Thyroid gland (tissue), 4 donors: Measurements from ENCODE around the gene SAMD11. TPM values are rescaled to one million over a fixed set of nuclear protein-coding genes. Genes with fewer than 3 reads are reported as not detected.

Source experiments
- DNase-seq, 2 donors: peaks; one replicate each; pipeline ENCODE4 v3.0.0-alpha.2; 2019
- H3K27ac ChIP-seq, 3 donors: fragments of 200-600 bp; sonication (generic); 1 replicate in 2 of 3; 2 replicates in 1 of 3; pipeline ENCODE4 v1.5.1; 2016 to 2019; ENCODE audit warnings: mild to moderate bottlenecking in 1 of 3, moderate library complexity in 1 of 3
- H3K27me3 ChIP-seq: fragments of 200-600 bp; sonication (generic); one replicate; pipeline ENCODE4 v1.5.1; 2019
- H3K36me3 ChIP-seq, 2 donors: fragments of 200-600 bp; sonication (generic); one replicate each; pipeline ENCODE4 v1.5.1; 2016 to 2019
- H3K4me1 ChIP-seq, 2 donors: fragments of 200-600 bp; sonication (generic); one replicate each; pipeline ENCODE4 v1.5.1; 2017 to 2019
- H3K4me3 ChIP-seq, 3 donors: fragments of 200-600 bp; sonication (generic); replicated peaks in 1 of 3; 1 replicate in 2 of 3; 2 replicates in 1 of 3; pipeline ENCODE4 v1.5.1; 2016; ENCODE audit warnings: mild to moderate bottlenecking in 1 of 3
- H3K9me3 ChIP-seq: fragments of 200-600 bp; sonication (generic); one replicate; pipeline ENCODE4 v1.5.1; 2017
- CTCF ChIP-seq, 6 experiments: fragments of 200-600 bp in 3 of 6; fragments of 450-650 bp in 3 of 6; sonication (generic) in 3 of 6; IDR thresholded peaks; one replicate each; pipeline ENCODE4 v1.5.1; 2016 to 2019; ENCODE audit warnings: antibody characterized with exemption in 6 of 6, mild to moderate bottlenecking in 2 of 6, inconsistent platforms in 1 of 6, moderate library complexity in 1 of 6
- POLR2A ChIP-seq, 2 donors: fragments of 450-650 bp; IDR thresholded peaks; one replicate each; pipeline ENCODE4 v1.6.1; 2017; ENCODE audit warnings: antibody characterized with exemption in 2 of 2, mild to moderate bottlenecking in 2 of 2, moderate library complexity in 1 of 2
- WGBS, 2 donors: methylation state at CpG; one replicate each; pipeline ENCODE4 v1.1.5; 2017; 5-methylcytosine and 5-hydroxymethylcytosine counted together
- intact Hi-C: fragments of 100-400 bp; cut with DNase I; formaldehyde crosslinking; loops from one replicate; pipeline ENCODE4 v1.15.1; 2023
- total RNA-seq, 4 donors: library from RNA; depleted of rRNA; stranded (reverse); fragments of >200 nt; gene quantifications; one replicate each; pipeline ENCODE4 v1.2.3, GENCODE V29; 2016

Gene SAMD11
- total RNA-seq, 4 donors from 2014 or later: 4.1 to 11.2 (median 6.3) TPM

DNA sequence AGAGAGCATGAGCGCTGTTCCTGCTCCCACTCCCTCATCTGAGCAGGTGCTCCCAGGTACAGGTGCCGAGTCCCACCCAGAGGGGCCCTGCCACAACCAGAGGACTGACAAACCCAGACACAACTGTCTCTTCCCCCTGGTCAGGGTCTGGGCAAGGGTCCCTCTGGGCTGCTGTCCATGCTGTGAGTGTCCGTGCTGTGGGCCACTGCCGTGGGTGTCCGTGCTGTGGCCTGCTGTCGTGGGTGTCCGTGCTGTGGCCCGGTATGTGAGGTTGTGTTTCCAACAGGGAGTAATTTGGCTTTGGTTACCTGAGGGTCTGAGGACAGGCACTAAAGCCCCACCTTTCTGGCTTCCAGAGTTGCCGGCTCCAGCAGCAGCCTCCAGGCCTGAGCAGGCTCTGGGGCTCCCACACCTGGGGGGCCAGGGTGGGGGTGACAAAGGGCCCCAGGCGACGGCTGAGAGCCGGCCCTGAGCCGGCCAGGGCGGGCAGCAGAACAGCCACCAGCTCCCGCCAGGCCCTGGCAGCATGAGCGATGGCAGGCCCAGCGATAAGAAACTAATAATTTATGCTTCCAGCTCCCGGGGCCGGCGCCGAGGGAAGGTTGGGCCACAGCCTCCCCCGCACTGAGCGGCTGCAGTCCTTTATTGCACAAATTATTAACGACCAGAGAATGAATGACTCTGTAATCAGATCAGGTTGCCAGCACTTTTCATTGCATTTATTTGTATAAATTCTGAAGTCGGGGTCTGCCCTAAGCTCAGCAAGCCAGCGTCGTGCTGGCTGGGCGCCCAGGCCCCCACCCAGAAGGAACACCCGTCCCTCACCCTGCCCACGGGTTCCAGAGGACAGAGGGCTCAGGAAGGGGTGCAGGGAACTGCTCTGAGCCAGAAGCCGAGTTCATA lies 7.3 kb upstream of the SAMD11 start:
- H3K4me3 ChIP-seq: no peak overlapping the region
- H3K9me3 ChIP-seq: no peaks in the 10 kb centered on the region
- peaks cover 6 to 19% of the 10 kb centered on the region in 2 donors for H3K4me1 ChIP-seq
- TF ChIP-seq CTCF (IDR thresholded peaks at IDR 0.05) (no peak), POLR2A (IDR thresholded peaks at IDR 0.05) (no peak)
- H3K27me3 ChIP-seq: no peaks in the 10 kb centered on the region
- H3K36me3 ChIP-seq: no peaks in the 10 kb centered on the region
- intact Hi-C loops: no loop called here
- 32 to 44% methylated on average over 6 to 16 of the region's 31 CpGs for WGBS, 2 donors
- H3K27ac ChIP-seq: no peak overlapping the region
- no peak for DNase-seq

DNA sequence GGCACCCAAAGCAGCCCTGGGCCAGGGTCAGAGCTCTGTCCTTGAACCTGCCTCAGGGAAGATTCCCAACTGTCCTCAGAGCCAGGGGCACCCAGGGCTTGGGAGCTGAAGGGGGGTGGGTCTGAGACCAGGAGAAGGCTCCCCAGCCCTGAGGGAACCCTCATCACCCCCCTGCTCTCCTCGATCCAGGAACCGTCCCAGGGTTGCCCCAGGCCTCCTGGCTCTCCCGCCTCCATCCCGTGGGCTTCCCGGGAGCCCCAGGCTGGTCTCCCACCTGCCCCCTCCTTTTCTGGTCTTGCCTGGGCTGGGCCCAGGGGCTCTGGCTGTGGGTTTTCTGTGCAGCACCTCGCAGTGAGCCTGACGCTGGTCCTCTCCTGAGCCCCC lies 6.7 kb upstream of the SAMD11 start:
- H3K27me3 ChIP-seq: no peaks in the 10 kb centered on the region
- intact Hi-C loops: no loop called here
- WGBS, 2 donors: 54 to 55% methylated on average over 7 of the region's 7 CpGs
- H3K27ac ChIP-seq: no peak overlapping the region
- no peaks in the 10 kb centered on the region for H3K9me3 ChIP-seq
- H3K36me3 ChIP-seq: no peaks in the 10 kb centered on the region
- H3K4me3 ChIP-seq: no peak overlapping the region
- no peak for DNase-seq
- TF ChIP-seq POLR2A (IDR thresholded peaks at IDR 0.05) (no peak), CTCF (IDR thresholded peaks at IDR 0.05) (no peak)
- peaks cover 6 to 22% of the 10 kb centered on the region in 2 donors for H3K4me1 ChIP-seq

- H3K36me3 ChIP-seq: no peaks in the 10 kb centered on the region
- no peak overlapping the region for H3K27ac ChIP-seq
- H3K4me1 ChIP-seq: peaks cover 6 to 25% of the 10 kb centered on the region in 2 donors
- WGBS, 2 donors: 69 to 70% methylated on average over 20 to 22 of the region's 22 CpGs
- TF ChIP-seq POLR2A (IDR thresholded peaks at IDR 0.05): no peak
- no peak for TF ChIP-seq CTCF (IDR thresholded peaks at IDR 0.05)
- no peaks in the 10 kb centered on the region for H3K27me3 ChIP-seq
- no peak for DNase-seq
- H3K4me3 ChIP-seq: no peak overlapping the region
- intact Hi-C loops: no loop called here
- no peaks in the 10 kb centered on the region for H3K9me3 ChIP-seq
Measured at GRCh38 chr1:917466-918091, 6.1 kb upstream of the SAMD11 start.

GRCh38 chr1:918353-918752 lies 5.4 kb upstream of the SAMD11 start:
- Histone ChIP-seq H3K9me3 (no peaks in the 10 kb centered on the region), H3K27ac (no peak overlapping the region), H3K27me3 (no peaks in the 10 kb centered on the region), H3K36me3 (no peaks in the 10 kb centered on the region), H3K4me3 (no peak overlapping the region), H3K4me1 (peaks cover 9 to 33% of the 10 kb centered on the region in 2 donors)
- intact Hi-C loops: no loop called here
- no peak for DNase-seq
- 80% methylated on average over 4 to 8 of the region's 15 CpGs for WGBS, 2 donors
- no peak for TF ChIP-seq POLR2A (IDR thresholded peaks at IDR 0.05)
- TF ChIP-seq CTCF (IDR thresholded peaks at IDR 0.05): no peak

DNA sequence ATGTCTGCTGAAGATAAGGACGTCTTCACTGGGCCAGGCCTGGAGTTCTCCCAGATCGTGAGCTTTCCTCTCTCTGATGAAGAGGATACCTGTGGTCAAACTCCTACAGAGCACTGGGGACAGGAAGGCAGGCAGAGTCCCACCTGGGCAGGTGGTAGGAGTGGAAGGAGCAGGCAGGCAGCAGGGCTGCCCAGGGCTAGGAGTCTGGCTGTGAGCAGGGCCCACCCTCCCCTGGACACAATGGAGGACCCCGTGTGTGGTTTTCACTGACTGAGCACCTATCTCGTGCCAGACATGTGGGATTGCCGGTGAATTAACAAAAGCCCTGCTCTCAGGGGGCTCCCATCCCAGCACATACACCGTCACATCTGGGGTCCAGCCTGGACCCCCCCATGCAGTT lies 4.9 kb upstream of the SAMD11 start:
- TF ChIP-seq POLR2A (IDR thresholded peaks at IDR 0.05) (no peak), CTCF (IDR thresholded peaks at IDR 0.05) (no peak)
- H3K9me3 ChIP-seq: no peaks in the 10 kb centered on the region
- intact Hi-C loops: no loop called here
- WGBS, 2 donors: 81 to 82% methylated on average over 4 to 6 of the region's 6 CpGs
- H3K4me3 ChIP-seq: no peak overlapping the region
- DNase-seq: no peak
- H3K27me3 ChIP-seq: no peaks in the 10 kb centered on the region
- no peak overlapping the region for H3K27ac ChIP-seq
- H3K4me1 ChIP-seq: peaks cover 12 to 36% of the 10 kb centered on the region in 2 donors
- H3K36me3 ChIP-seq: no peaks in the 10 kb centered on the region
